ENCODE results near the gene OSBPL6.

Gene OSBPL6

DNA sequence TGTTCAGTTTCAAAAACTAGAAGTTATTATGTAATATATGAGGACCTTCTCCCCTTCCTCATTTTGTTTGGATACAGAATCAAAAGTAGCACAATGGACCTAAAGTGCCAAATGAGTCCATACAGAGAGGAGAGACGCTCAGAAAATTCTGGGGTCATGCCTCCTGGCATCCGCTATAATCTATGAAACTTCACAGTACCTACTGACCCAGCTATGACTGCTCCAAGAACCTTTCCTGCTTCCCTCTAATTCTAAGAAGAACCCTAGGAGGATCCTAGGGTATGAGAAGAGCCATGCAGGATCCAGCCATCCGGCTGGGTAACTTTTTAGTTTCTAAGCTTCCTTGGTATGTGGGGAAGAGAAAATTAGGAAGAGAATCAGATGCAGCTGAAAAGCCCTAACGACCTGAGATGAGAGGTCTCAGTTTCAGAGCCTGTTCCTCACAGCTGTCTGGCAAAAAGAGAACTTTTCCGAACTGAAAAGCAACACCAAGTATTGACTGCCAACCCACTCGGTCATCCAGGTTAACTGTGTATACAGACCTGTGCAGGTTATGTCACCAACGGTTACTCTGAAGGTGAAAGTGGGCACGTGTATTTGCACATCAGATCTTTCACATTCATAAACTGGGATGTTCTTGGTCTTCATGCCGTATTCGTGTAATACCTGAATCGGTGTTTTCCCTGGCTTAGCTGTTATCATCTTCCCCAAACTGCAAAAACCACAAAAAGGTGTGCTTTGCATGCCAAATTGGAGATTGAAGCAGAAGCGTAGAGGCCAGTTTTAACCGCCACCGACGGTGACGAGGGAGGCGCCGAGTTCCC, 255.6 kb downstream of the OSBPL6 start:
- DNase-seq (ENCODE audit: low read depth) = peak; percentile 44

DNA sequence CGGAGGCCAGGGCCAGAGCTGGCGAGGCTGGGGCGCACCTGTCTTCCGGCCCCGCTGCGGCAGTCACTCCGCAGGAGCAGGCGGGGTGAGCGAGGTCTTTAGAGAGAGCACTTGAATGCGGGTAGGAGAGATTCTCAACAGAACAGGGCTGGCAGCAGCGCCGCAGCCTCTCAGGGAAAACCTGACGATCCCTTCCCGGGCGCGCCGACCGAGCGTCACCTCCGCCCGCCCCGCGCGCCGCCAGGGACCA, 256.1 kb downstream of the OSBPL6 start:
- TF ChIP-seq, protein P1, sequence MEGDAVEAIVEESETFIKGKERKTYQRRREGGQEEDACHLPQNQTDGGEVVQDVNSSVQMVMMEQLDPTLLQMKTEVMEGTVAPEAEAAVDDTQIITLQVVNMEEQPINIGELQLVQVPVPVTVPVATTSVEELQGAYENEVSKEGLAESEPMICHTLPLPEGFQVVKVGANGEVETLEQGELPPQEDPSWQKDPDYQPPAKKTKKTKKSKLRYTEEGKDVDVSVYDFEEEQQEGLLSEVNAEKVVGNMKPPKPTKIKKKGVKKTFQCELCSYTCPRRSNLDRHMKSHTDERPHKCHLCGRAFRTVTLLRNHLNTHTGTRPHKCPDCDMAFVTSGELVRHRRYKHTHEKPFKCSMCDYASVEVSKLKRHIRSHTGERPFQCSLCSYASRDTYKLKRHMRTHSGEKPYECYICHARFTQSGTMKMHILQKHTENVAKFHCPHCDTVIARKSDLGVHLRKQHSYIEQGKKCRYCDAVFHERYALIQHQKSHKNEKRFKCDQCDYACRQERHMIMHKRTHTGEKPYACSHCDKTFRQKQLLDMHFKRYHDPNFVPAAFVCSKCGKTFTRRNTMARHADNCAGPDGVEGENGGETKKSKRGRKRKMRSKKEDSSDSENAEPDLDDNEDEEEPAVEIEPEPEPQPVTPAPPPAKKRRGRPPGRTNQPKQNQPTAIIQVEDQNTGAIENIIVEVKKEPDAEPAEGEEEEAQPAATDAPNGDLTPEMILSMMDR (IDR thresholded peaks at IDR 0.05; ENCODE audit: low read depth, low read length, missing control alignments) = no peak
- H3K4me3 ChIP-seq (ENCODE audit: low read depth, low read length) = peak overlapping the region; percentile 90
- no peak for DNase-seq (ENCODE audit: low read depth)

More for the DNA sequence above, 255.6 kb downstream of the OSBPL6 start:
- H3K4me3 ChIP-seq (ENCODE audit: low read depth, low read length) = peak overlapping the region; percentile 90
- TF ChIP-seq, protein P1 (IDR thresholded peaks at IDR 0.05; ENCODE audit: low read depth, low read length, missing control alignments) = no peak

DNA sequence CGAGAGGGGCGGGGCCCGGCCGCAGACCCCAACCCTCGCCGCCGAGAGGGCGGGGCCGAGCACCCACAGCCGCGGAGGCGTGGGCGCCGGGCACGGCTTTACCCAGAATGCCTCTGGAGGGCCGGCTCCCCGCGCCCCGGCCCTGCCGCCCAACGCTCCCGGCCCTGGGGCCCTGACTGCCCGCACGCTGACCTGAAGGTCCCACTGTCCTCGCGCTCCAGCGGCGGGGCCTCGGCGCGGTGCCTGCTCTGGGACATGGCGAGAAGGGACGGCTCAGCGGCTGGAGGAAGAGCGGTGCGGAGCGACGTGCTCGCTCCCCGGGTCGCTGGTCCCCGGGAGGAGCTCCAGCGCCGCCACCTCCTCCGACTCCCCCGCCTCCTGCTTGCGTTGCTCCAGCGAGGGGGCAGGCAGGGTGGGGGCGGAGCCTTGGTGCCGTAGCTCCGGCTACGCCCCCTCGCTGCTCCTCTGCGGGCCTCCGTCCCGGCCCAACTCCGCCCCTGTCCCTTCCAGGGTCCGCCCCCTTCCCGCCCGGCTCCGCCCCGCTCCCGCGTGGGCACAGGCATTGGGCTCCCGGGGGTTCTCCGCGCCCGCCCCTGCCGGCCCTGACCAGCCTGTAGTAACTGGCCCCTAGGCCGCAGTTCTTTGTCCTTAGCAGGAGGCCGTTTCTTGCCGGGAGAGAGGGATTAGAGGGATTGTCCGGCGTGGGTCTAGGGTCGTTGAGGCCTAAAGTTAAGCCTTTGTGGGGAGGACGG, 256.6 kb downstream of the OSBPL6 start, which contains the start of the genes PJVK and PRKRA:
Gene PJVK, plus strand, starts transcription at position 605 of the 752 bp plus-strand sequence. CDS start 2,032 bp downstream, outside the sequence.
Gene PRKRA, minus strand, starts transcription at position 402 of the 752 bp plus-strand sequence. Its CDS starts 145 bp downstream, at position 257.
- peak within 1 kb of the TSS; percentile 90 for H3K4me3 ChIP-seq (ENCODE audit: low read depth, low read length)
- TF ChIP-seq, protein P1 (IDR thresholded peaks at IDR 0.05; ENCODE audit: low read depth, low read length, missing control alignments) = no peak
- DNase-seq (ENCODE audit: low read depth) = peak; percentile 85

DNA sequence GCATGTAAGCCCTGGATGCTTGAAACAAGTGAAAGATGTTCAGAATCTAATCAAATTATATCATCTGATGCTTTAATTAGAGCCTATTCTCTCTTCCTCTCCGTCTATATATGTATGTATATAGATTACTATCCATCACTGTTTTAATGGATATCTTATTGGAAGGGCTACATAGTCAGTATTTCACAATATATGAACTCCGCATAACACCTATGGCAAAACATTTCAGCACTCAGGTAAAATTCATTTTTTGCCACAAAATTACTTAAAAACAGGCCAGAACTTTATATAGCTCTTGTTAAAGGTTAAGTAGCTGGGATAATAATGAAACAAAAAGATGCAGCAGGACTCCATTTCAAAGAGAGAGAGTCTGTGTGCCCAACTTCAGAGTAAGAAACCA, 258.0 kb downstream of the OSBPL6 start:
- H3K4me3 ChIP-seq (ENCODE audit: low read depth, low read length) = no peak overlapping the region
- DNase-seq (ENCODE audit: low read depth) = no peak
- TF ChIP-seq, protein P1 (IDR thresholded peaks at IDR 0.05; ENCODE audit: low read depth, low read length, missing control alignments) = no peak
